Measurements from ENCODE around the gene HRK.
A peak's percentile ranks its signal among the peaks of the same experiment; 100 is the strongest.

The HRK gene

DNA sequence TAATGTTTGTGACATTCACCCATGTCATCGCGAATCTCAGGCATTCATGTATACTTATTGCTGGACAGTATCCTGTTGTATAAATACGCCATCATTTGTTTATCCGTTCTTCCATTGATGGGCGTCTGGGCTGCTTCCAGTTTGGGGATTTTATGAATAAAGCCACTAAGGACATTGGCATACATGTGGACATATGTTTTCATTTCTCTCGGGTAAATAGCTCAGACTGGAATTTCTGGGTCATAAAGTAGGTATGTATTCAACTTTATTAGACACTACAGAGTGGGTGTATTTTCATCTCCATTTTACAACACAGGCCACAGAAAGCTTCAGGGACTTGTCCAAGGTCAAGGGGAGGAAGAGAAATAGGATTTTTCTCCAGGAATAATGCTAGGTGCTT lies 48.9 kb downstream of the HRK start:
- Histone ChIP-seq H3K36me3 (no peaks in the 10 kb centered on the region), H3K4me3 (no peak overlapping the region), H3K27ac (no peak overlapping the region), H3K27me3 (no peaks in the 10 kb centered on the region), H3K4me1 (no peaks in the 10 kb centered on the region), H3K9me3 (no peaks in the 10 kb centered on the region)
- no peak for DNase-seq
- no peak for TF ChIP-seq CTCF (IDR thresholded peaks at IDR 0.05)
- intact Hi-C loops (cut with DNase I; ENCODE audit: low total_unique reads): no loop called here

GRCh38 chr12:116827432-116827831 lies 53.8 kb downstream of the HRK start:
- H3K4me3 ChIP-seq: no peak overlapping the region
- H3K27ac ChIP-seq: no peak overlapping the region
- no peaks in the 10 kb centered on the region for H3K4me1 ChIP-seq
- H3K36me3 ChIP-seq: no peaks in the 10 kb centered on the region
- H3K9me3 ChIP-seq: no peaks in the 10 kb centered on the region
- TF ChIP-seq CTCF (IDR thresholded peaks at IDR 0.05): no peak
- intact Hi-C loops (cut with DNase I; ENCODE audit: low total_unique reads): no loop called here
- H3K27me3 ChIP-seq: no peaks in the 10 kb centered on the region
- no peak for DNase-seq

DNA sequence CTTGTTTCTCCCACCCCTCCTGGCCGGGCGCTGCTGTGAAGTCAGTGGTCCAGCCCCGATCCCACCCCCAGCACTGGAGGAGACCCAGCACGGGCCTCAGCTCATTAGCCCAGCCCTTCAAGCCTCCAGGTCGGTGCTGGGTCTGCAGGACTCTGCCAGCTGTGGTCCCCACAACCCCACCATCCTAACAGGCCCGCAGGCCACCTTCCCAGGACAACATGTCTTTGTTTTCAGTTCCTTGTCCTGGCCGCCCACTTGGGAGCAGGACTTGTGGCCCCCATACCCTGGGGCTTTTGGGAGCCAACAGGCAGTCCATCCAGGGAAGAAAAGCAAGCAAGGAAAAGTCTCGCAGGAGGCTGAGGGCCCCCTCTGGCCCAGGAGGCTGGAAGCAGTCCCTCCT lies 60.0 kb downstream of the HRK start:
- Histone ChIP-seq H3K4me1 (peaks cover 0 to 9% (median 6%) of the 10 kb centered on the region in 4 donors), H3K27me3 (no peaks in the 10 kb centered on the region), H3K4me3 (no peak overlapping the region), H3K36me3 (no peaks in the 10 kb centered on the region), H3K27ac (no peak overlapping the region), H3K9me3 (no peaks in the 10 kb centered on the region)
- no peak for TF ChIP-seq CTCF (IDR thresholded peaks at IDR 0.05)
- no peak for DNase-seq
- intact Hi-C loops (cut with DNase I; ENCODE audit: low total_unique reads): no loop called here

DNA sequence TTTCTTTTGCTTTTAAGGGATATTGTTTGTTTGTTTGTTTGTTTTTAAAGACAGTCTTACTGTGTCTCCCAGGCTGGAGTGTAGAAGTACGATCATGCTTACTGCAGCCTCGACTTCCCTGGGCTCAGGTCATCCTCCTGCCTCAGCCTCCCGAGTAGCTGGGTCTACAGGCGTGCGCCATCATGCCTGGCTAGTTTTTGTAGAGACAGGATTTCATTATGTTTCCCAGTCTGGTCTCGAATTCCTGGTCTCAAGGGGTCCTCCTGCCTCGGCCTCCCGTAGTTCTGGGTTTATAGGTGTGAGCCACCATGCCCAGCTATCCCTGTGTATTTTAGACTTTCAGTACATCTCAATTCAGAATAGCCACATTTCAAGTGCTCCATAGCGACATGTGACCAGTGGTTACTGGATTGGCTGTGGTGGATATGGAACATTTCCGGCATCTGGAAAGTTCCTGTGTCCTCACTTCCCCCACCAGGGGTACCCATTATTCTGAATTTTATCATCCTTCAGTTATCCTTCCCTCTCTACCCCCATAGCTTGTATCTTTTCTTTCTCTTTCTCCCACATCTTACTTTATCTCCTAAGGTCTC lies 61.1 kb downstream of the HRK start:
- no peak for TF ChIP-seq CTCF (IDR thresholded peaks at IDR 0.05)
- DNase-seq: no peak
- Histone ChIP-seq H3K4me1 (peaks cover 0 to 9% (median 6%) of the 10 kb centered on the region in 4 donors), H3K27ac (peak overlapping the region; percentile 92 to 96), H3K9me3 (no peaks in the 10 kb centered on the region), H3K4me3 (no peak overlapping the region), H3K27me3 (no peaks in the 10 kb centered on the region), H3K36me3 (no peaks in the 10 kb centered on the region)
- intact Hi-C loops (cut with DNase I; ENCODE audit: low total_unique reads): no loop called here

GRCh38 chr12:116818948-116819832 lies 62.1 kb downstream of the HRK start:
- H3K4me1 ChIP-seq: peaks cover 0 to 9% (median 6%) of the 10 kb centered on the region in 4 donors
- peak overlapping the region; percentile 92 to 96 for H3K27ac ChIP-seq
- H3K36me3 ChIP-seq: no peaks in the 10 kb centered on the region
- peak in 1 of 2 experiments; percentile 24 for TF ChIP-seq CTCF (IDR thresholded peaks at IDR 0.05)
- DNase-seq: peak; percentile 89 to 97
- peak overlapping the region; percentile 64 to 93 for H3K4me3 ChIP-seq
- no peaks in the 10 kb centered on the region for H3K27me3 ChIP-seq
- intact Hi-C loops (cut with DNase I; ENCODE audit: low total_unique reads): loop anchor here (10.0 kb wide), 1 partner anchor 84 kb away; the partner anchor contains the start of genes RNFT2 and SPRING1
- no peaks in the 10 kb centered on the region for H3K9me3 ChIP-seq

Measured in tibial artery (tissue), 4 donors.